Esophagus muscularis mucosa (tissue), 4 donors: ENCODE data around the gene SEPTIN10.

Source experiments
- EP300 ChIP-seq: sonication (generic); formaldehyde crosslinking; IDR thresholded peaks from one replicate; pipeline ENCODE4 v1.6.1; 2017; ENCODE audit warnings: antibody characterized with exemption
- POLR2A ChIP-seq: fragments of 450-650 bp; IDR thresholded peaks from one replicate; pipeline ENCODE4 v1.6.1; 2017; ENCODE audit warnings: antibody characterized with exemption, moderate library complexity, mild to moderate bottlenecking, low read depth
- POLR2AphosphoS5 ChIP-seq, 2 donors: sonication (generic); formaldehyde crosslinking; IDR thresholded peaks; one replicate each; pipeline ENCODE4 v1.6.1; 2017; ENCODE audit warnings: antibody characterized with exemption in 2 of 2
- TF ChIP-seq, protein P1 (sequence below), 3 experiments: fragments of 200-600 bp in 2 of 3; fragments of 450-650 bp in 1 of 3; sonication (generic) in 2 of 3; IDR thresholded peaks; one replicate each; pipeline ENCODE4 v1.5.1; 2017 to 2019; ENCODE audit warnings: antibody characterized with exemption in 3 of 3, mild to moderate bottlenecking in 2 of 3, moderate library complexity in 1 of 3

DNA sequence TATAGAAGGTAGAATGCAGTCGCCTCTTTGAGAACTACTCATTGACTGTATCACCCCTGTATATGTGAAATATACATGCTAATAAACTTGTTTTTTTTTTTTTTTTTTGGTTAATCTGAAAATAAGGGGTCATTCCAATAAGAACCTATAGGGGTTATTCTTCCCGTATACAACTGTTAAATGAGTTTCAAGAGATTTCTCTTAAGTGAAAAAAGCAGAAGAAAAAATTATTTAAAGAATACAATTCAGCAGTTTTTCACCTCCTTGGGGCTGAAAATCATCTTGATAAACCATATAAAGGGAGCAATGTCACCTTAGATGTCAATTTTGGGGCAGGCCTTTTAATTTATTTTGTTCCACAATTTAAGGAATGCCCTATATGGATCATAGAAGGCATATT is 66.5 kb downstream of the SEPTIN10 start:
- TF ChIP-seq POLR2A (no peak), POLR2AphosphoS5 (IDR thresholded peaks at IDR 0.05) (no peak), EP300 (no peak)
- TF ChIP-seq, protein P1, sequence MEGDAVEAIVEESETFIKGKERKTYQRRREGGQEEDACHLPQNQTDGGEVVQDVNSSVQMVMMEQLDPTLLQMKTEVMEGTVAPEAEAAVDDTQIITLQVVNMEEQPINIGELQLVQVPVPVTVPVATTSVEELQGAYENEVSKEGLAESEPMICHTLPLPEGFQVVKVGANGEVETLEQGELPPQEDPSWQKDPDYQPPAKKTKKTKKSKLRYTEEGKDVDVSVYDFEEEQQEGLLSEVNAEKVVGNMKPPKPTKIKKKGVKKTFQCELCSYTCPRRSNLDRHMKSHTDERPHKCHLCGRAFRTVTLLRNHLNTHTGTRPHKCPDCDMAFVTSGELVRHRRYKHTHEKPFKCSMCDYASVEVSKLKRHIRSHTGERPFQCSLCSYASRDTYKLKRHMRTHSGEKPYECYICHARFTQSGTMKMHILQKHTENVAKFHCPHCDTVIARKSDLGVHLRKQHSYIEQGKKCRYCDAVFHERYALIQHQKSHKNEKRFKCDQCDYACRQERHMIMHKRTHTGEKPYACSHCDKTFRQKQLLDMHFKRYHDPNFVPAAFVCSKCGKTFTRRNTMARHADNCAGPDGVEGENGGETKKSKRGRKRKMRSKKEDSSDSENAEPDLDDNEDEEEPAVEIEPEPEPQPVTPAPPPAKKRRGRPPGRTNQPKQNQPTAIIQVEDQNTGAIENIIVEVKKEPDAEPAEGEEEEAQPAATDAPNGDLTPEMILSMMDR (IDR thresholded peaks at IDR 0.05): no peak
